Measurements from ENCODE around the gene ZNF679. TPM values are rescaled to one million over a fixed set of nuclear protein-coding genes. Genes with fewer than 3 reads are reported as not detected.

ZNF679 gene
- total RNA-seq (2022; extraction: Qiagen RNA extraction; ENCODE audit: low read depth): not detected in 5 replicates

DNA sequence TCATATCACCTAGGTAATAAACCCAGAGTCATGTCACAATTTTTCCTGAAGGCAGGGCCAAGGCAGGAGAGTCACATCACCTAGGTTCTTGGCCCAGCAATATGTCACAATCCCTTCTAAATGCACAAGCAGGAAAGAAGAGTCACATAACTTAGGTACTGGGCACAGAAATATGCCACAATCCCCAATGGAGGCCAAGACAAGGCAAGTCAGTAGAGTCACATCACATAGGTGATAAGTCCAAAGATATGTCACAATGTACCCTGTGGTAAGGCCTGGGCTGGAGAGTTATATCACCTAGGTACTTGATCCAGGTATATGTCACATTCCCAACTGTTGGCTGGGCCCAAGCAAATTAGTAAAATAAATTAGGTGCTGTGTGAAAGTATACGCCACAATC lies at the start of gene ZNF679:
Gene ZNF679 (plus strand): TSS at position 301 of the 400 bp plus-strand sequence. CDS start 20,644 bp downstream, outside the sequence.

DNA sequence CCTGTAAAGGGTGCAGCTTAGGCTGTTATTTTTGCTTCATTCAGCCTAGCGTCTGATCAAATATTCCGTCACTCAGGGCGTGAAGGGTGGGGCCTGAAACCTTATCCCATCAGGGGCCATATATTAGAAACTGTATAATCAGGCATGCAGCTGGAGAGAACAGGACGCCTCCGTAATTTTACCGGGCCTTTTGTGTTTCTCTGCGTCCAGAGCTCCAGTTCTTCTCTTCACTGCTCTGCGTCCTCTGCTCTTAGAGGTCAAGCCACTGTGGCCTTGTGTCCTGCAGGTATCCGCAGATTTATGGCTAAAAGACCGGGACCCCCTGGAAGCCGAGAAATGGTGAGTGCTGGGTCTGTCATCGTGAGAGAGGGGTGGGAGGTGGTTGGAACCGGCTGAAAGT lies 21.4 kb upstream of the ZNF679 start, which contains the start of gene ZNF735:
Gene ZNF735 (plus strand): TSS at position 301 of the 400 bp plus-strand sequence. CDS start 0 bp downstream, at position 301.

DNA sequence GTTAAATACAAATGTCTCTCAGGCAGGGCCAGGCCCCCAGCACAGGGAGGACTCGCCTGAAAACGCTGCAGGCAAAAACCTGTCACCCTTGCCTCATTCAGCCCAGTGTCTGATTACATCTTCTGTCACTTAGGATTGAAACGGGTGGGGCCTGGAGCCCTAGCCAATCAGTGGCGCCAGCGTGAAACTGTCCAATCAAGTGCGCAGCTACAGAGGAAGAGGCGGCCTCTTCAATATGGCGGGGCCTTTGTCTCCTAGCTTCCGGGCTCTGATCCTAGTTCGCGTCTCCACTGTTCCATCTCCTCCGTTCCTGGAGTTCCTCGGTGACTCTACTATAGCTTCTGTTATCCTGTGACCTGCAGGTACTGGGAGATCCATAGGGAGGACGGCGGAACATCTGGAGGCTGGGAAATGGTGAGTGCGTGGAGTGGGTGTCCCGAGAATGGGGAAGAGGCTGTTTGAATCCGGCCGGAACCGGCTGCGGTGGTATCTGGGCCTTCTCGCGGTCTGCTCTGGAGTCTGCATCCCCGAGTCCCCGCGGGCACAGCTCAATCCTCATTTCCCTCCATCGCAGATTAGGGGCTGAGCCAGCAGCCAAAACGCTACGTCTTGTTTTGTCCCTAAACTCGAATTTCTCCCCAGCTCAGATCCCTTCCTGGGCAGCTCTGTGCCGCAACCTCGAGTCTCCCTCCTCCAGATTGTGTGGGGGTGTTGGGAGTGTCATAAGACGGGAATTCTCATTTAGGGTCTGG lies 85.6 kb downstream of the ZNF679 start, which contains the start of gene ZNF736:
Gene ZNF736 (plus strand): TSS at position 222 of the 752 bp plus-strand sequence. CDS start 190 bp downstream, at position 412.

Other genes with a start within 250 kb of the ZNF679 start
- gene ZNF722, start 229.6 kb upstream of the ZNF679 start, total RNA-seq (2022; extraction: Qiagen RNA extraction; ENCODE audit: low read depth): not detected in 5 replicates
- gene ZNF727, start 183.0 kb upstream of the ZNF679 start, total RNA-seq (2022; extraction: Qiagen RNA extraction; ENCODE audit: low read depth): not detected in 5 replicates
- not detected in 5 replicates for gene ZNF735, start 21.3 kb upstream of the ZNF679 start, total RNA-seq (2022; extraction: Qiagen RNA extraction; ENCODE audit: low read depth)
- gene ZNF736, start 85.5 kb downstream of the ZNF679 start, total RNA-seq (2022; extraction: Qiagen RNA extraction; ENCODE audit: low read depth): 0.02 to 0.23 TPM in 2 of 5 replicates, not detected in the others